SK-N-MC (cell line): Measurements from ENCODE around the gene ZBED1.

Experiments
- EZH2 ChIP-seq: fragments of 200-600 bp; sonication (generic); IDR thresholded peaks from one replicate; pipeline ENCODE4 v1.6.1; 2017; ENCODE audit warnings: antibody characterized with exemption
- POLR2AphosphoS5 ChIP-seq: IDR thresholded peaks from 2 replicates; pipeline ENCODE4 v1.6.1; 2012; ENCODE audit warnings: mild to moderate bottlenecking, low read depth, low read length, borderline replicate concordance

DNA sequence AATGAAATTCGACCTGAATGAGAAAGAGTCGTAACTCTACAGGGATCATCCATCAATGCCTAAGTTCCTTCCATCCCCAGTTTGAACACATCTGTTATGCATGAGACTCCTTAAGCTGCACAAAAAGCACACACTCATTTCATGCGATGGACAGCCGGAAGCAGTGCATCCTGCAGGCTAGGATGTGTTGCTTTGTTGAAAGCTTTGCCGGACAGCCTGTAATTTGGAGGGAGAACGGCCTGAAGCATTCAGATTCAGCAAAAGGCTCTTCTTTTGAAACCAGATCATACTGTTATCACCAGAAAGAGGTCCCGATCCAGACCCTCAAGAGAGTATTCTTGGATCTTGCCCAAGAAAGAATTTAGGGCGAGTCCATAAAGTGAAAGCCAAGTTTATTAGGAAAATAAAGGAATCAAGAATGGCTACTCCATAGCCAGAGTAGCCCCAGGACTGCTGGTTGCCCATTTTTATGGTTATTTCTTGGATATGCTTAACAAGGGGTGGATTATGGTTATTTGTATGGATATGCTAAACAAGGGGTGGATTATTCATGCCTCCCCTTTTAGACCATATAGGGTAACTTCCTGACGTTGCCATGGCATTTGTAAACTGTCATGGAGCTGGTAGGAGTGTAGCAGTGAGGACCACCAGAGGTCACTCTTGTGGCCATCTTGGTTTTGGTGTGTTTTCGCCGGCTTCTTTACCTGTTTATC is 48.1 kb upstream of the ZBED1 start:
- TF ChIP-seq POLR2AphosphoS5 = no peak
- no peak for TF ChIP-seq EZH2
